Putamen (tissue), 1 donor: Measurements from ENCODE around the gene TMEM222.
"Not testable (repeated sequence)": the region's sequence is repeated elsewhere in the genome, so short reads cannot be mapped to it uniquely, and the experiment has no call there.

Experiments used
- DNase-seq: peaks from one replicate; pipeline ENCODE4 v3.0.0-alpha.2; 2016; ENCODE audit warnings: low spot score

The TMEM222 gene

GRCh38 chr1:27380766-27381733 lies 59.1 kb downstream of the TMEM222 start:
- DNase-seq: no peak

- no peak for DNase-seq
Observed at GRCh38 chr1:27381969-27382762, 60.2 kb downstream of the TMEM222 start.

- DNase-seq: no peak
Observed at GRCh38 chr1:27383039-27383605, 61.2 kb downstream of the TMEM222 start, which contains the start of gene CD164L2. Gene CD164L2 (minus strand): TSS chr1:27383333. CDS start chr1:27383239, 94 bp downstream.

GRCh38 chr1:27383661-27384060 lies 61.7 kb downstream of the TMEM222 start:
- no peak for DNase-seq

GRCh38 chr1:27384797-27385196 lies 62.8 kb downstream of the TMEM222 start:
- not testable (repeated sequence) for DNase-seq
